Osteocyte (in vitro differentiated cells): ENCODE results near the gene NEMF. TPM values are rescaled to one million over a fixed set of nuclear protein-coding genes. Genes with fewer than 3 reads are reported as not detected.
A peak's percentile ranks its signal among the peaks of the same experiment; 100 is the strongest.
"Not testable (repeated sequence)": the region's sequence is repeated elsewhere in the genome, so short reads cannot be mapped to it uniquely, and the experiment has no call there.

ENCODE experiments used
- DNase-seq: peaks from one replicate; pipeline ENCODE4 v3.0.0; 2021; ENCODE audit warnings: mixed read lengths; ENCODE audit not compliant: unreplicated experiment; ENCODE audit errors: extremely low spot score
- H3K27ac Mint-ChIP-seq: one replicate; pipeline ENCODE4 v1.8.0; 2021; ENCODE audit warnings: mild to moderate bottlenecking, mixed read lengths; ENCODE audit not compliant: unreplicated experiment
- H3K27me3 Mint-ChIP-seq: one replicate; pipeline ENCODE4 v1.8.0; 2021; ENCODE audit warnings: mixed read lengths; ENCODE audit not compliant: unreplicated experiment
- H3K36me3 Mint-ChIP-seq: one replicate; pipeline ENCODE4 v1.8.0; 2021; ENCODE audit warnings: mixed read lengths; ENCODE audit not compliant: unreplicated experiment
- H3K4me1 Mint-ChIP-seq: one replicate; pipeline ENCODE4 v1.8.0; 2021; ENCODE audit warnings: mixed read lengths; ENCODE audit not compliant: unreplicated experiment
- H3K4me3 Mint-ChIP-seq: one replicate; pipeline ENCODE4 v1.8.0; 2021; ENCODE audit warnings: mild to moderate bottlenecking, moderate library complexity, mixed read lengths; ENCODE audit not compliant: unreplicated experiment
- H3K9me3 Mint-ChIP-seq: one replicate; pipeline ENCODE4 v1.8.0; 2021; ENCODE audit warnings: mixed read lengths; ENCODE audit not compliant: unreplicated experiment
- total RNA-seq: library from RNA; stranded (reverse); gene quantifications from 2 replicates; pipeline ENCODE4 v1.2.1, GENCODE V29; 2021
- TF ChIP-seq, protein P1 (sequence below): fragments of 200-600 bp; sonication (generic); IDR thresholded peaks from 2 replicates; pipeline ENCODE4 v1.5.0; 2021; ENCODE audit warnings: antibody characterized with exemption, mild to moderate bottlenecking, moderate library complexity

The NEMF gene
- total RNA-seq, 1 donor from 2014 or later, result 71.3 TPM

DNA sequence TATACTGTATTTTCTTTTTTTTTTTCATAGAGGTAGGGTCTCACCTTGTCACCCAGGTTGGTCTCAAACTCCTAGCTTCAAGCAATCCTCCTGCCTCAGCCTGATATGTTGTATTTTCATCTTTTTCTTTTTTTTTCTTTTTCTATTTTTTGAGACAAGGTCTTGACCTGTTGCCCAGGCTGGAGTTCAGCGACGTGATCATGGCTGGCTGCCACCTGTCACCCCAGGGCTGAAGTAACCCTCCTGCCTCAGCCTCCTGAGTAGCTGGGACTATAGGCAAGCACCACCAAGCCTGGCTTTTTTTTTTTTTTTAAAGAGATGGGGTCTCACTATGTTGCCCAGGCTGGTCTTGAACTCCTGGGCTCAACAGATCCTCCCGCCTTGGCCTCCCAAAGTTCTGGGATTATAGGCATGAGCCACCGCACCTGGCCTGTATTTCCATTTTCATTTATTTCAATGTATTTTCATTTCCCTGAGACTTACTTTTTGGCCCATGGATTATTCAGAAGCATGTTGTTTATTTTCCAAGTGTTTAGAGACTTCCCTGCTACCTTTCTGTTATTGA, 24.1 kb upstream of the NEMF start:
- Mint-ChIP-seq H3K36me3 (no peaks in the 10 kb centered on the region), H3K27ac (no peak overlapping the region), H3K9me3 (no peaks in the 10 kb centered on the region), H3K4me3 (no peak overlapping the region), H3K27me3 (no peaks in the 10 kb centered on the region), H3K4me1 (peaks cover 4% of the 10 kb centered on the region)
- no peak for DNase-seq
- TF ChIP-seq, protein P1, sequence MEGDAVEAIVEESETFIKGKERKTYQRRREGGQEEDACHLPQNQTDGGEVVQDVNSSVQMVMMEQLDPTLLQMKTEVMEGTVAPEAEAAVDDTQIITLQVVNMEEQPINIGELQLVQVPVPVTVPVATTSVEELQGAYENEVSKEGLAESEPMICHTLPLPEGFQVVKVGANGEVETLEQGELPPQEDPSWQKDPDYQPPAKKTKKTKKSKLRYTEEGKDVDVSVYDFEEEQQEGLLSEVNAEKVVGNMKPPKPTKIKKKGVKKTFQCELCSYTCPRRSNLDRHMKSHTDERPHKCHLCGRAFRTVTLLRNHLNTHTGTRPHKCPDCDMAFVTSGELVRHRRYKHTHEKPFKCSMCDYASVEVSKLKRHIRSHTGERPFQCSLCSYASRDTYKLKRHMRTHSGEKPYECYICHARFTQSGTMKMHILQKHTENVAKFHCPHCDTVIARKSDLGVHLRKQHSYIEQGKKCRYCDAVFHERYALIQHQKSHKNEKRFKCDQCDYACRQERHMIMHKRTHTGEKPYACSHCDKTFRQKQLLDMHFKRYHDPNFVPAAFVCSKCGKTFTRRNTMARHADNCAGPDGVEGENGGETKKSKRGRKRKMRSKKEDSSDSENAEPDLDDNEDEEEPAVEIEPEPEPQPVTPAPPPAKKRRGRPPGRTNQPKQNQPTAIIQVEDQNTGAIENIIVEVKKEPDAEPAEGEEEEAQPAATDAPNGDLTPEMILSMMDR, result no peak

DNA sequence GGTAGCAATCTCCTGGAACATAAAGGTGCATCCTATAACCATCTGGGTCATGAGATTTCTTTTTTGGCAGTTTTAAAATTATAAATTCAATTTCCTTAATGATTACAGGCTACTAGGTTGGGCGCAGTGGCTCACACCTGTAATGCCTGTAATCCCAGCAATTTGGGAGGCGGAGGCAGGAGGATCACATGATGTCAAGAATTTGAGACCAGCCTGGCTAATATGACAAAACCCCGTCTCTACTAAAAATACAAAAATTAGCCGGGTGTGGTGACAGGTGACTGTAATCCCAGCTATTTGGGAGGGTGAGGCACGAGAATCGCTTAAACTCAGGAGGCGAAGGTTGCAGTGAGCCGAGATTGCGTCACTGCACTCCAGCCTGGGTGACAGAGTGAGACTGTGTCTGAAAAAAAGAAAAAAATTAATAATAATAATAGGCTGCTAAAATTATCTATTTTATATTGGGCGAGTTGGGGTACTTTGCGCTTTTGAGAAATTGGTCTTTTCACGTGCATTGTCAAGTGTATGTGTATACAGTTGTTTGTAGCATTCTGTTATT, 23.1 kb upstream of the NEMF start:
- Mint-ChIP-seq H3K27me3 (no peaks in the 10 kb centered on the region), H3K36me3 (no peaks in the 10 kb centered on the region), H3K9me3 (no peaks in the 10 kb centered on the region), H3K4me1 (peaks cover 4% of the 10 kb centered on the region), H3K4me3 (no peak overlapping the region), H3K27ac (no peak overlapping the region)
- TF ChIP-seq, protein P1, result no peak
- no peak for DNase-seq

DNA sequence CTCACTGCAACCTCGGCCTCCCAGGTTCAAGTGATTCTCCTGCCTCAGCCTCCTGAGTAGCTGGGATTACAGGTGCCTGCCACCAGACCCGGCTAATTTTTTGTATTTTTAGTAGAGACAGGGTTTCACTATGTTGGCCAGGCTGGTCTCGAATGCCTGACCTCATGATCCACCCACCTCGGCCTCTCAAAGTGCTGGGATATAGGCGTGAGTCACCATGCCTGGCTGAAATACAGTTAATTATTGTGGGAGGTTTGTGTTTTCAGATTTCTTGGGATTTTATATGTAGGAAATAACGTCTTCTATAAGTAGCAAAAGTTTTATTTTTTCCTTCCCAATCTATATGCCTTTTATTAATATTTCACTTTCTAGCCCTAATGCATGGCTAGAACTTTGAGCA, 21.0 kb upstream of the NEMF start:
- not testable (repeated sequence) for DNase-seq, H3K4me1 Mint-ChIP-seq, H3K4me3 Mint-ChIP-seq, H3K27me3 Mint-ChIP-seq, H3K27ac Mint-ChIP-seq, H3K9me3 Mint-ChIP-seq, H3K36me3 Mint-ChIP-seq

DNA sequence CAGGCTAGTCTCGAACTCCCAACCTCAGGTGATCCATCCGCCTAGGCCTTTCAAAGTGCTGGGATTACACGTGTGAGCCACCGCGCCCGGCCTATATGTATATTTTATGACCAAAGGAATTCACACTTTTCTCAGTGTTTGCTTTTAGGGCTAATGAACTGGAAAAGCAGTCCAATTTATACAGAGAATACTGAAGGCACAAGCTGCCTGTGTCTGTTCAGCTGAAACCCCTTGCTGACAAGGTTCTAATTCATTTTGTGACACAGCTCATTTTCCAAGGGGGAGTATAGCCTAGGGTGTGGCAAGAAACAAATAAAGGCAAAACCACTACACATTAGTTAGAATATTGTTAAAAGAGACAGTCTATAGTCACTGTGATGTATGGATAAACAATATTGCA, 18.3 kb upstream of the NEMF start:
- Mint-ChIP-seq H3K27me3 (no peaks in the 10 kb centered on the region), H3K4me1 (peaks cover 12% of the 10 kb centered on the region), H3K4me3 (no peak overlapping the region), H3K9me3 (no peaks in the 10 kb centered on the region), H3K36me3 (no peaks in the 10 kb centered on the region), H3K27ac (no peak overlapping the region)
- TF ChIP-seq, protein P1, result no peak
- no peak for DNase-seq

DNA sequence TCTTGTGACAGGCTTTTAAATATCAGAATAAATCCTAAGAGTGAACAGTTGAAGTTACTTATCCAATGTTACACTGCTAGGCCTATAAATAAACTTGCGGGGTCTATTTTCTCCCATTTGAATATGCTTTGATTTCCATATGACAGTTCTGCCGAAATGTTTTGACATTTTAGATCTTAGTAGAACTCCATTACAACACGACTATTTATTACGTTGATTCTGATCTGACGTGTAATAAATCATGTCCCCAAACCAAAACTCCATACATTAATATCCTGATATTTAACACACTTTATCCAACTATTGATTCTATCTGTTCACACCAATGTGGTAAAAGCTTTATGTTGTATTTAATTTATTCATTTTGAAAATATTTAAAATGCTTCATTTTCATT, 16.1 kb upstream of the NEMF start:
- Mint-ChIP-seq H3K9me3 (no peaks in the 10 kb centered on the region), H3K36me3 (no peaks in the 10 kb centered on the region), H3K4me3 (peak overlapping the region; percentile 87), H3K27ac (peak overlapping the region; percentile 88), H3K27me3 (no peaks in the 10 kb centered on the region), H3K4me1 (peaks cover 12% of the 10 kb centered on the region)
- no peak for DNase-seq
- TF ChIP-seq, protein P1, result no peak
